GM12878 (cell line): ENCODE results near the gene TUBB. TPM values are rescaled to one million over a fixed set of nuclear protein-coding genes. Genes with fewer than 3 reads are reported as not detected.

Source experiments
- BACH1 ChIP-seq: fragments of 450-650 bp; IDR thresholded peaks from 2 replicates; pipeline ENCODE4 v1.6.1; 2017; ENCODE audit warnings: mild to moderate bottlenecking, borderline replicate concordance
- BHLHE40 ChIP-seq, 2 experiments: fragments of 450-650 bp in 1 of 2; IDR thresholded peaks; 2 replicates each; pipeline ENCODE4 v1.6.1; 2011 to 2017; ENCODE audit warnings: low read depth in 2 of 2, borderline replicate concordance in 1 of 2, improper control_type of control experiment in 1 of 2, low read length in 1 of 2, mild to moderate bottlenecking in 1 of 2
- EZH2 ChIP-seq: IDR thresholded peaks from 2 replicates; pipeline ENCODE4 v1.6.1; 2012; ENCODE audit warnings: low read depth, mild to moderate bottlenecking, control low read depth, inconsistent platforms, low read length, borderline replicate concordance; ENCODE audit not compliant: control insufficient read depth
- FOXM1 ChIP-seq: IDR thresholded peaks from 2 replicates; pipeline ENCODE4 v1.6.1; 2012; ENCODE audit warnings: low read depth, mild to moderate bottlenecking, inconsistent platforms, low read length, moderate library complexity
- HDAC6 ChIP-seq: fragments of 200-600 bp; sonication (generic); IDR thresholded peaks from one replicate; pipeline ENCODE4 v1.8.0; 2017; ENCODE audit warnings: antibody characterized with exemption; ENCODE audit not compliant: unreplicated experiment
- HDGF ChIP-seq: fragments of 450-650 bp; IDR thresholded peaks from 2 replicates; pipeline ENCODE4 v1.6.1; 2016; ENCODE audit warnings: antibody characterized with exemption
- NFIC ChIP-seq: IDR thresholded peaks from 2 replicates; pipeline ENCODE4 v1.6.1; 2012; ENCODE audit warnings: low read depth, mild to moderate bottlenecking, inconsistent platforms, low read length, moderate library complexity
- NFYB ChIP-seq: IDR thresholded peaks from 2 replicates; pipeline ENCODE4 v1.6.1; 2011; ENCODE audit warnings: low read depth, mild to moderate bottlenecking, low read length, improper control_type of control experiment, moderate library complexity; ENCODE audit not compliant: insufficient read depth
- NRF1 ChIP-seq: conservative IDR thresholded peaks from 2 replicates; pipeline ENCODE4 v1.6.1; 2011; ENCODE audit warnings: mild to moderate bottlenecking, low read depth, low read length, improper control_type of control experiment
- PML ChIP-seq: IDR thresholded peaks from 2 replicates; pipeline ENCODE4 v1.6.1; 2012; ENCODE audit warnings: low read length, inconsistent platforms
- POU2F2 ChIP-seq: IDR thresholded peaks from 3 replicates; pipeline ENCODE4 v1.6.1; 2011; ENCODE audit warnings: low read depth, mild to moderate bottlenecking, low read length, borderline replicate concordance
- RB1 ChIP-seq: fragments of 450-650 bp; formaldehyde crosslinking; IDR thresholded peaks from 2 replicates; pipeline ENCODE4 v1.6.1; 2017; ENCODE audit warnings: mild to moderate bottlenecking, borderline replicate concordance
- RCOR1 ChIP-seq: conservative IDR thresholded peaks from 2 replicates; pipeline ENCODE4 v1.6.1; 2012; ENCODE audit warnings: low read depth, low read length, improper control_type of control experiment
- SIX5 ChIP-seq: IDR thresholded peaks from 2 replicates; pipeline ENCODE4 v1.6.1; 2011; ENCODE audit warnings: mild to moderate bottlenecking, low read depth, low read length, moderate library complexity; ENCODE audit not compliant: severe bottlenecking
- SKIL ChIP-seq: fragments of 450-650 bp; IDR thresholded peaks from 2 replicates; pipeline ENCODE4 v1.6.1; 2017; ENCODE audit warnings: mild to moderate bottlenecking, low read depth, inconsistent platforms; ENCODE audit not compliant: poor library complexity, severe bottlenecking
- SMAD5 ChIP-seq: IDR thresholded peaks from 2 replicates; pipeline ENCODE4 v1.6.1; 2016; ENCODE audit warnings: antibody characterized with exemption, low read depth
- SMARCA5 ChIP-seq: fragments of 450-650 bp; IDR thresholded peaks from 2 replicates; pipeline ENCODE4 v1.6.1; 2017; ENCODE audit warnings: mild to moderate bottlenecking
- ZNF274 ChIP-seq: IDR thresholded peaks from one replicate; pipeline ENCODE4 v1.8.0; 2011; ENCODE audit not compliant: insufficient read length, insufficient read depth
- polyA plus RNA-seq, 11 experiments: library from polyadenylated mRNA; depleted of rRNA in 4 of 11; unstranded in 6 of 11; stranded (reverse) in 5 of 11; fragments of >200 nt; fragmentation: Nextera tagmentation in 4 of 11; fragmentation: Illumina TruSeq in 1 of 11; extraction: Ambion mirVana in 4 of 11; extraction: Trizol in 1 of 11; gene quantifications; 1 replicate in 1 of 11; 2 replicates in 10 of 11; pipeline versions ENCODE4 v1.2.1 to v1.2.3, GENCODE V29; 2011 to 2016; ENCODE audit warnings: inconsistent platforms in 2 of 11, missing spikeins in 2 of 11, low read depth in 1 of 11
- total RNA-seq, 4 experiments: library from RNA; depleted of rRNA in 3 of 4; stranded (reverse); fragments of >200 nt in 3 of 4; fragmentation: Illumina TruSeq in 1 of 4; extraction: Trizol in 1 of 4; gene quantifications; 2 replicates each; pipeline versions ENCODE4 v1.2.1 to v1.2.3, GENCODE V29; 2013 to 2021
- TF ChIP-seq, protein P1 (sequence below): fragments of 450-650 bp; IDR thresholded peaks from 2 replicates; pipeline ENCODE4 v1.6.1; 2016; ENCODE audit warnings: mild to moderate bottlenecking, moderate library complexity, borderline replicate concordance
- TF ChIP-seq, protein P2 (sequence below): IDR thresholded peaks from 2 replicates; pipeline ENCODE4 v1.6.1; 2012; ENCODE audit warnings: low read length, inconsistent platforms

Gene TUBB
- total and polyA plus RNA-seq, 10 of the 15 experiments (the other 5 are each of a cell fraction or from before 2014, with no cell fraction given) = 1,039 to 3,052 (median 1,656) TPM

DNA sequence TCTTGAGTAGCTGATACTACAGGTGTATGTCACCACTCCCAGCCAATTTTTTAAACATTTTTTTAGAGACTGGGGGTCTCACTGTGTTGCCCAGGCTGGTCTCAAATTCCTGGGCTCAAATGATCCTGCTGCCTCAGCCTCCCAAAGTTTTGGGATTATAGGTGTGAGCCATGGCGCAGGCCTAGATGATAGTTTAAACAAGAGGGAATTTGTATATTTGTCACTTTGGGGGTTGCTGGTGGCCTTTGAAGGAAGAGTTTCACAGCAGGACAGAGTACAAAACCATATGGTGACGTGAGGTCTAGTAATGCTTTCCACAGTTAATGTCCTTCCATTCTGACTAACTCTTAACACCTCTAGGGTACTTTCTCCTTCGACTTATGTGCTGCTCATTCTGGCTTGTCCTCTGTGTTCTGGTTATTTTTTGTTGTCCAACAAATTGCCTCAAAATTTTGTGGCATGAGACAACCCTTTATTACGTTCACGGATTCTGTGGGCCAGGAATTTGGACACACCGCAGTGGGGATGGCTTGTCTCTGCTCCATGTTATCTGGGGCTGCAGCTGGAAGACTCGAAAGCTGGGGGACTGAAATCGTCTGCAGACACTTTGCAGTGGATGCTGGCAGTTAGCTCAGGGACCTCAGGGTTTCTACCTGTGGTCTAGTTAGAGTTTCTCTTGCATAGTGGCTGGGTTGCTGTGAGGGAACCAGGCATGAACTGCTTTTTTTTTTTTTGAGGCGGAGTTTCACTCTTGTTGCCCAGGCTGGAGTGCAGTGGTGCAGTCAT, 47.2 kb downstream of the TUBB start (continued):
- TF ChIP-seq SKIL = peak; percentile 93
- TF ChIP-seq SMAD5 = no peak
- TF ChIP-seq EZH2 = no peak
- no peak for TF ChIP-seq HDGF
- TF ChIP-seq RB1 = no peak
- no peak for TF ChIP-seq RCOR1
- TF ChIP-seq NFYB = no peak
- 0 out of 2 replicates have a peak, but pooled peaks have one; percentile 12 for TF ChIP-seq FOXM1
- TF ChIP-seq, protein P1, sequence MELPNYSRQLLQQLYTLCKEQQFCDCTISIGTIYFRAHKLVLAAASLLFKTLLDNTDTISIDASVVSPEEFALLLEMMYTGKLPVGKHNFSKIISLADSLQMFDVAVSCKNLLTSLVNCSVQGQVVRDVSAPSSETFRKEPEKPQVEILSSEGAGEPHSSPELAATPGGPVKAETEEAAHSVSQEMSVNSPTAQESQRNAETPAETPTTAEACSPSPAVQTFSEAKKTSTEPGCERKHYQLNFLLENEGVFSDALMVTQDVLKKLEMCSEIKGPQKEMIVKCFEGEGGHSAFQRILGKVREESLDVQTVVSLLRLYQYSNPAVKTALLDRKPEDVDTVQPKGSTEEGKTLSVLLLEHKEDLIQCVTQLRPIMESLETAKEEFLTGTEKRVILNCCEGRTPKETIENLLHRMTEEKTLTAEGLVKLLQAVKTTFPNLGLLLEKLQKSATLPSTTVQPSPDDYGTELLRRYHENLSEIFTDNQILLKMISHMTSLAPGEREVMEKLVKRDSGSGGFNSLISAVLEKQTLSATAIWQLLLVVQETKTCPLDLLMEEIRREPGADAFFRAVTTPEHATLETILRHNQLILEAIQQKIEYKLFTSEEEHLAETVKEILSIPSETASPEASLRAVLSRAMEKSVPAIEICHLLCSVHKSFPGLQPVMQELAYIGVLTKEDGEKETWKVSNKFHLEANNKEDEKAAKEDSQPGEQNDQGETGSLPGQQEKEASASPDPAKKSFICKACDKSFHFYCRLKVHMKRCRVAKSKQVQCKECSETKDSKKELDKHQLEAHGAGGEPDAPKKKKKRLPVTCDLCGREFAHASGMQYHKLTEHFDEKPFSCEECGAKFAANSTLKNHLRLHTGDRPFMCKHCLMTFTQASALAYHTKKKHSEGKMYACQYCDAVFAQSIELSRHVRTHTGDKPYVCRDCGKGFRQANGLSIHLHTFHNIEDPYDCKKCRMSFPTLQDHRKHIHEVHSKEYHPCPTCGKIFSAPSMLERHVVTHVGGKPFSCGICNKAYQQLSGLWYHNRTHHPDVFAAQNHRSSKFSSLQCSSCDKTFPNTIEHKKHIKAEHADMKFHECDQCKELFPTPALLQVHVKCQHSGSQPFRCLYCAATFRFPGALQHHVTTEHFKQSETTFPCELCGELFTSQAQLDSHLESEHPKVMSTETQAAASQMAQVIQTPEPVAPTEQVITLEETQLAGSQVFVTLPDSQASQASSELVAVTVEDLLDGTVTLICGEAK = no peak
- TF ChIP-seq, protein P2, sequence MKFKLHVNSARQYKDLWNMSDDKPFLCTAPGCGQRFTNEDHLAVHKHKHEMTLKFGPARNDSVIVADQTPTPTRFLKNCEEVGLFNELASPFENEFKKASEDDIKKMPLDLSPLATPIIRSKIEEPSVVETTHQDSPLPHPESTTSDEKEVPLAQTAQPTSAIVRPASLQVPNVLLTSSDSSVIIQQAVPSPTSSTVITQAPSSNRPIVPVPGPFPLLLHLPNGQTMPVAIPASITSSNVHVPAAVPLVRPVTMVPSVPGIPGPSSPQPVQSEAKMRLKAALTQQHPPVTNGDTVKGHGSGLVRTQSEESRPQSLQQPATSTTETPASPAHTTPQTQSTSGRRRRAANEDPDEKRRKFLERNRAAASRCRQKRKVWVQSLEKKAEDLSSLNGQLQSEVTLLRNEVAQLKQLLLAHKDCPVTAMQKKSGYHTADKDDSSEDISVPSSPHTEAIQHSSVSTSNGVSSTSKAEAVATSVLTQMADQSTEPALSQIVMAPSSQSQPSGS = peak; percentile 82; the same call in 1 of the 2 replicates
- TF ChIP-seq NFIC = peak; percentile 63
- no peak for TF ChIP-seq SIX5
- no peak for TF ChIP-seq NRF1
- peak in 1 of 2 experiments; percentile 72; a peak in 2 of 4 replicates for TF ChIP-seq BHLHE40 (IDR thresholded peaks at IDR 0.05; ENCODE audit: borderline replicate concordance in 1 of 2, low read depth in 2 of 2, low read length in 1 of 2)
- no peak for TF ChIP-seq HDAC6
- peak; percentile 30; the same call in 1 of the 3 replicates for TF ChIP-seq POU2F2
- TF ChIP-seq BACH1 = peak; percentile 69; the same call in 1 of the 2 replicates
- TF ChIP-seq ZNF274 = no peak
- no peak for TF ChIP-seq PML
- TF ChIP-seq SMARCA5 = 0 out of 2 replicates have a peak, but pooled peaks have one; percentile 45
